K562 (cell line): ENCODE results near the gene OSBPL3.

Experiments used
- CBFB ChIP-seq: sonication (generic); formaldehyde crosslinking; IDR thresholded peaks from 2 replicates; pipeline ENCODE4 v1.4.0; 2020; ENCODE audit warnings: mild to moderate bottlenecking, missing genetic modification reagents
- SFPQ ChIP-seq: fragments of 200-400 bp; formaldehyde crosslinking; IDR thresholded peaks from 2 replicates; pipeline ENCODE4 v1.6.1; 2017; ENCODE audit warnings: mild to moderate bottlenecking, low read depth, low read length, moderate library complexity
- SIX5 ChIP-seq, 2 experiments: IDR thresholded peaks; 2 replicates each; pipeline ENCODE4 v1.6.1; 2011; ENCODE audit warnings: low read length in 2 of 2, borderline replicate concordance in 1 of 2, low read depth in 1 of 2, mild to moderate bottlenecking in 1 of 2, moderate library complexity in 1 of 2; ENCODE audit not compliant: insufficient read depth in 1 of 2
- USF2 ChIP-seq: sonication (generic); formaldehyde crosslinking; IDR thresholded peaks from 2 replicates; pipeline ENCODE4 v1.5.0; 2020; ENCODE audit warnings: missing genetic modification reagents
- YBX1 ChIP-seq: fragments of 450-650 bp; IDR thresholded peaks from 2 replicates; pipeline ENCODE4 v1.7.1; 2016; ENCODE audit warnings: mild to moderate bottlenecking
- TF ChIP-seq, protein P1 (sequence below), 2 experiments: fragments of 200-800 bp in 1 of 2; sonication (Bioruptor generic) in 1 of 2; sonication (generic) in 1 of 2; formaldehyde crosslinking in 1 of 2; IDR thresholded peaks in 1 of 2; conservative IDR thresholded peaks in 1 of 2; 2 replicates each; pipeline versions ENCODE4 v1.5.0 to v1.6.1; 2016 to 2020; ENCODE audit warnings: missing compliant biosample characterization in 1 of 2, missing genetic modification characterization in 1 of 2, missing genetic modification reagents in 1 of 2

GRCh38 chr7:24864214-24864817 lies 115.7 kb downstream of the OSBPL3 start:
- TF ChIP-seq SFPQ (no peak), SIX5 (IDR thresholded peaks at IDR 0.05; ENCODE audit: borderline replicate concordance in 1 of 2, insufficient read depth in 1 of 2, low read depth in 1 of 2, low read length in 2 of 2) (no peak), USF2 (no peak), CBFB (CRISPR knock-in tag) (peak; percentile 88), YBX1 (no peak)
- TF ChIP-seq, protein P1, sequence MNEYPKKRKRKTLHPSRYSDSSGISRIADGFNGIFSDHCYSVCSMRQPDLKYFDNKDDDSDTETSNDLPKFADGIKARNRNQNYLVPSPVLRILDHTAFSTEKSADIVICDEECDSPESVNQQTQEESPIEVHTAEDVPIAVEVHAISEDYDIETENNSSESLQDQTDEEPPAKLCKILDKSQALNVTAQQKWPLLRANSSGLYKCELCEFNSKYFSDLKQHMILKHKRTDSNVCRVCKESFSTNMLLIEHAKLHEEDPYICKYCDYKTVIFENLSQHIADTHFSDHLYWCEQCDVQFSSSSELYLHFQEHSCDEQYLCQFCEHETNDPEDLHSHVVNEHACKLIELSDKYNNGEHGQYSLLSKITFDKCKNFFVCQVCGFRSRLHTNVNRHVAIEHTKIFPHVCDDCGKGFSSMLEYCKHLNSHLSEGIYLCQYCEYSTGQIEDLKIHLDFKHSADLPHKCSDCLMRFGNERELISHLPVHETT (CRISPR knock-in tag; conservative IDR thresholded peaks at IDR 0.05 in 1 of 2, IDR thresholded peaks at IDR 0.05 in 1 of 2) = no peak
